ENCODE measurements around the gene RNASE3.
A peak's percentile ranks its signal among the peaks of the same experiment; 100 is the strongest.
"Not testable (repeated sequence)": the region's sequence is repeated elsewhere in the genome, so short reads cannot be mapped to it uniquely, and the experiment has no call there.

RNASE3 gene

DNA sequence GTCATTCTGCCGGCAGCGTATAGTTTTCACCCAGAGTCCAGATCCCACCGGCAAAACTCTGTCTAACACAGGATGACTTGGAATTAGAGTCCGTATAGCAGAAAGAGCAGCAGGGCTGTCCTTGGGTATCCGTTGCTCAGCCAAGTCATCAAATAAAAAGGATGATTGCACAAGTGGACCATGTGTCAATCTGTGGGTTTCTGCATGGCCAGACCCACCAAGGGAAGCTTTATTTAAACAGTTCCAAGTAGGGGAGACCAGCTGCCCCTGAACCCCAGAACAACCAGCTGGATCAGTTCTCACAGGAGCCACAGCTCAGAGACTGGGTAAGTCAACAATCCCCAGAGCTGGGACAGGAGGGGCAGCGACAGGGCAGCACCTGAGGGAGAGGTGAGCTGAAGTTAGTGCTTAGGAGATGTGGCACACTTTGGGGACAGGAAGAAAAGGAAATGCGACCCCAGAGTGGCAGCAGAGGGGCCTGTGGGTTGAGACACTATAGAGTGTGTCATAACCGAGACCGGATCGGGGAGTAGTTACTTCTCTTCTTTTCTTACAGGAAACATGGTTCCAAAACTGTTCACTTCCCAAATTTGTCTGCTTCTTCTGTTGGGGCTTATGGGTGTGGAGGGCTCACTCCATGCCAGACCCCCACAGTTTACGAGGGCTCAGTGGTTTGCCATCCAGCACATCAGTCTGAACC, at the start of gene RNASE3:
RNASE3 (plus strand) TSS at position 260 of the 700 bp plus-strand sequence; CDS start at position 562, 302 bp downstream.
- DNase-seq = not testable (repeated sequence)

DNA sequence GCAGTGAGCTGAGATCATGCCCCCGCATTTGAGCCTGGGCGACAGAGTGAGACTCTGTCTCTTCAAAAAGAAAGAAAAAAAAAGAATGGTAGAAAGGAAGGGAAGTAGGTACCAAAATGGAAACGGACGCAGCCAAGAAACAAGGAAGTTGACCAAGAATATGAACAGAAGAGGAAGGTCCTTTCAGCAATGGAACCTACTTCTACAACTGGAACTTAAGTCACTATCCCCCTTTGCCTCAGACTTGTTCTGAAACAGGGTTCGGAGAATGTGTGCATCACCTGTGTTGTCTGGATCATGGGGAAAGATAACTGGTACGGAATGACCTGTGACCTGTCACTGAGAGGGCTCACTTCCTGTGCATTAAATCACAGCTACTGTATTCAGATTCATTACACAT, 44.6 kb upstream of the RNASE3 start:
- DNase-seq = no peak

DNA sequence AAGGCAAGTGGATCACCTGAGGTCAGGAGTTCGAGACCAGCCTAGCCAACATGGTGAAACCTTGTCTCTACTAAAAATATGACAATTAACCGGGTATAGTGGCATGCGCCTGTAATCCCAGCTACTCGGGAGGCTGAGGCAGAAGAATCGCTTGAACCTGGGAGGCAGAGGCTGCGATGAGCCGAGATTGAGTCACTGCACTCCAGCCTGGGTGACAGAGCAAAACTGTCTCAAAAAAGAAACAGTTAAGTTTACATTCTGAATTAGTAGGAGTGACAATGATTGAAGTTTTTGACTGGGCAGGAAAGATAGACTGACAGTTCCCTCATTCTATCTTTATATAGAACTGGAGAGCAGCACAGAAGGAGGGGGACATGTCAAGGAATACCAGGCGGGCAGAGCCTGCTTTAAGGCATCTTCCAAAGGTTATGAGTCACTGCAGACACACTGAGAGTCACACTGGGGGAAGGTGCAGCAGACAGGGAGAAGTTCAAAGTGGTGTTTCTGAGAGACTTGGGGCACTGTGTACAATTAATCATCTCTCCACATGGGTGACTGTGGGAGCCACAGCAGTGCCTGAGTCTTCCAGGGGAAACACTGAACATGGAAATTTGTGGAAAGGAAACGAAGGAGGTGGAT, 42.8 kb upstream of the RNASE3 start:
- peak; percentile 50 for DNase-seq

DNA sequence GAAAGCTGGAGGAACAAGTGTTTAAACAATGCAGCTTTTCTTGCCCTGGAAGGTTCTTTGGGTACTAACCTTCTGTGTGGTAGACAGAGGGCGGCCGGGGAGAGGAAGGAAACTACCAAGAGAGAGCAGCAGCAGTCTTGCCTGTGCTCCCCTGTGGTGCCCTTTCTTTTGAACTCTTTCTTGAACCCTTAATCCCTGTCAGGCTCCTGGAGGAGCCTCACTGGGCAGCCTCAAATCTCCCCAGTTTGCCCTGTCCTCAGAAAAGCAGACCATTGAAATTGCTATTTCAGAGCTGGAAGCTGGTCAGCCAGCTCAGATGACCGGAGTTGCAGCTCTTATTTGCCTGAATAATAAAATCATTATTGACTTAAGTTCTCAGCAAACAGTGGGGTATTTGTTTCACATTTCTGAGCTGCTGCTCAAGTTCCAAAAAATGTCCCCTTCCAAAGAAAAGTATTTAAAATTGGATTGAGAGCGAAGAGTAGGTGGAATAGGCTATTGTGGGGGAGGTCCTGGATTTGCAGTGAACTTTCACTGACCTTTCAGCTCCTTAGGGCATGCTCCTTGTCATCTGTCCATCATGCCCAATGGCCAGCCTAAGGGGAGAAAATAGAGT, 42.1 kb upstream of the RNASE3 start:
- no peak for DNase-seq

DNA sequence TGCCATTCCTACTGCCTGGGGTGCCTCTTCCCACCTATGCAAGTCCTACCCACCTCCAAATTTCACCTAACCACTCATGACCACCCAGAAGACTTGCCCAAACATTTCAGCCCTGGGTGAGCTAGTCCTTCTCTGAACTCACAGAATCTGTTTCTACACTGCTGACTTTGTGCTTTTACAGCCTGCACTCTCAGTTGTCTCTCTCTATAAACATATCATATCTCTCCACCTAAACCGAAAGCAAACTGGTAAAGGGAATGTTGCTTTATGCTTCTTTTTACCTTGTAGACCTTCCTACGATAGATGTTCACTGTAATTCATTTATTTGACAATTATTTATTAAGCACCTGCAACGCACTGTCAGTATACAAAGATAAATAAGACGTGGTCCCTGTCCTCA, 38.1 kb upstream of the RNASE3 start:
- DNase-seq = no peak

DNA sequence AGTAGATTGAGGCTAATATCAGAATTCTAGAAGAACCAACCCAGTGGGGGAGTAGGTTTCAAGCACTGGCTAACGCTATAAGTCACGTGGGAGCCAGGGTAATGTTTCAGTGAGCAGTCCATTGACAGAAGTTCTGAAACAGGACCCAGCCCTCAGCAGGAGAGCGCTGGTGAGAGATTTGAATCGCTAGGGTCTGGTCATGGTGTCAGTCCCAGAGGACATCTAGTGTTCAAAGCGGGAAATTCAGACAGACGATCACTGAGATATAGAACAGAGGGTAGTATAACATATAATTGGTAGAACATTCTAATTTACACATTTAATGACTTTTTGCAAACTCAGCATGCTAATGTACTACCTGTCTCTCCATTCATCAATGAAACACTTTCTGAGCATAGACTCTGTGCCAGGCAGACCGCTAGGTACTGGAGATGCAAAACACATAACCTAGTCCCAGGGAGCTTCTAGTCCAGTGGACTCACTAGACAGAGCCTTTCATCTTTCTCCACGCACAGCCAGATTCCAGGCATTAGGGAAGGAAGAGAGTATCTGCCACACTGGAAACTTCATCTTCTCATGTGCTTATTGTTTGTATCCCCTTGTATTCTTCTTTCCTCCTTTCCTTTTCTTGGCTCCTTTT, 35.4 kb upstream of the RNASE3 start:
- DNase-seq = peak; percentile 50

DNA sequence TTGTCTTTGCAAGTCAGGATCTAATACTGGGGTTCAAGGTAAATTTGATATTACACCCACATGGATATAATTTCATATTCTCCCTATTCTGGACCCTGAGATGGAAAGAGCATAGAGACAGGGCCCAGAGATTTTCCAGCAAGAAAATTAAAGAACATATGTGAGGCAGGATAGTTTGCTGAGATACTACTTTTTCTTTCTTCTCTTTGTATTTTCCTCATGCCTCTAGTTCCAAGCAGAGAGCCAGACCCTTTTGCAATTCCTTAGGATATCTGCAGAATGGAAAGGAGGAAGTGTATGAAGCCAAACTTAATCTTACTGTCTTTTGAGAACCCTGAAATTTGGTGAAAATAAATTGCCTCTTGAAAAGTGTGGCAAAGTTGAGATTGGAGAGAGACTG, 34.0 kb upstream of the RNASE3 start:
- DNase-seq = no peak

DNA sequence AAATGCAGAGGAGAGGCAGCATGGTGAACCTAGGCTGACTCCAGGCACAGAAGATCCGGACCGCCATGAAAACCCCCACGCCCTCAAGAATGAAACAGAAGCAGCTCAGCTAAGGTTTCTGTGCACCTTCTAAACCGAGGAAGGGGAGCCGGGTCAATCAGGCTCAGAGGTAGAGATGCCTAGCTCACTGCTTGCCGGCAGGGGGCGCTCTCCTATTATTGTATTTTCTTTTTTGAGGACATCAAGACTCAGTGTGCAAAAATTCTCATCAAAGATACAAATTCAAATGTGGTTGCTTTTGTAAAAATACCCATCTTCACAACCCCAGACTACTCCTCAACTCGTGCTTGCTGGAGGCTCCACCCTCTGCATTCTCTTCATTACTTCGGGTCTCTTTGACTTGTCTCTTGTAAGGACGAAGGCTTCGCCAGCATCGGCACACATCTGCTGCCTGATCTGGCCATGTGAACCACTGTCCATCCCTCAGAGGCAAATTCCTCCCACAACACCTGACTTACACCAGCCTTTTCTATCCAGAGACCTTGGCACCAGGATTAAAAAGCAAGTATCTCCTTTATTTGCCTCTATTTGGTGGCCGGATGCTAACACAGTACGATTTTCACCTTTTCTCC, 33.4 kb upstream of the RNASE3 start:
- peak; percentile 47 for DNase-seq

DNA sequence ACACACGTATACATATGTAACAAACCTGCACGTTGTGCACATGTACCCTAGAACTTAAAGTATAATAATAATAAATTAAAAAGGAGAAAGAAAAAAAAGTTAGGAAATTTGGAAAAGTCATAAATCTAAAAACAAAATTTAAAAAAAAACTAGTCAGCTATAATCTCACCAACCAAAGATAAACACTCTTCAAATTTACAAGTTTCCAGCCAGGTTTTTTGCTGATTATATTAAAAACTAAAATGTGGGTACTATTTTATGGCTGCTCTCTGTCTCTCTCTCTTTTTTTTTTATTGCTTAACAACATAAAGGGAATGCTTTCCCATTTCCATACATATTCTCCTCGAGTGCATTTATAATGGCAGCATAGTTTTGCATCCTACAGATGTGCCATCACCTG, 25.0 kb upstream of the RNASE3 start:
- no peak for DNase-seq

DNA sequence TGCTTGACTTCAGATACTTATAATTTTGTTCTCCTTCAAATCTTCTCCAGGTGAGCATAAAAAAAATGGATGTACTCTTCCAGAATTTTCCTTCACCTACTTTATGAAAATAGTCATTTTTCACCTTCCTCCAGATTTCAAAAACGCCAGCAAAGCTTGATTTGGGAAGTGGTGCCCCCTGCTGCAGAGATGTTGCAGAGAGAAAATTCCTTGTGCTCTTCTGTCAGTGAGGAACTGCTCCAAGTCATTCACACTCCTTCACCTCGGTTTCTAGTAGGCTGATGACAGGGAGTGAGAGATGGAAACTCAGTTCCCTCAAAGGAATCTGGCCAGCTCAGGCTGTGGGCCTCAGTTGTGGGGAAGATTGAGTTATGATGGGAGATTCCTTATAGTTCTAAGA, 24.2 kb upstream of the RNASE3 start:
- no peak for DNase-seq

DNA sequence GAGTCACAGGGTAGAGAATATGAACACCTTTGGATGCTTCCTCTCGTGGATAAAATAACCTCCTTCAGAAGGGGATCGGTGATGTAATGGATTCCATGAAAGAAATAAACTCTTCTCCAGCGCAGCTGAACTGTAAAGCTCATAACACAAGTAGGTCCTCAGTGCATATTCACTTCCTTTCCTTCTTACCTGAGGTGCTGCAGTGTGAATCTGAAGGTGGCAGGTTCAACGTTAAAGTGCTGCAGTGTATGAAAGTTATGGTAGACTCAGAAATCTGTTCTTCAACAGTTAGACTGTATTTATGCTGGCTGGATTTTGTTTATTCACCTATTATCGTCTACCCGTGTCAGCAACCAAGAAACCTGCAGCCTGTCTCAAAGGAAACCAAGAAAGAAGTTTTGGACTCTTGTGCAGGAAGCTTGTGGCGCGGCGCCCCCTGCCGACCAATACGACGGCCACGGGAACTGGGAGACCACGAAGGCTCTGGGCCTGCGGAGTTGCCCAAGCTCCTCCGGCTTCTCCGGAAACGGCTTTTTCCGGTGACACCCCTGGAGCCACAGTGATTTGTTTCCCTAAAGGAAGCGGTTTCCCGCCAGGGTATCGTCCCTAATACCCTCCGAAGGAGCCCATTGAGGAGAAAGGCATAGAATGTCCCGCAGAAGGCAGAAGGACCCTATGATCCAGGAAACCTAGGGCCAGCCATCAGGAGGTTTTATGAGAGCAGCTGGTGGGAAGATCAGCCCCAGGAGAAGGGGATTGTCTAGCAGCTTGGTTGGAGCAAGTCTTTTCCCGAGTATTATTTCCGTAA, 17.6 kb upstream of the RNASE3 start:
- peak; percentile 70 for DNase-seq

DNA sequence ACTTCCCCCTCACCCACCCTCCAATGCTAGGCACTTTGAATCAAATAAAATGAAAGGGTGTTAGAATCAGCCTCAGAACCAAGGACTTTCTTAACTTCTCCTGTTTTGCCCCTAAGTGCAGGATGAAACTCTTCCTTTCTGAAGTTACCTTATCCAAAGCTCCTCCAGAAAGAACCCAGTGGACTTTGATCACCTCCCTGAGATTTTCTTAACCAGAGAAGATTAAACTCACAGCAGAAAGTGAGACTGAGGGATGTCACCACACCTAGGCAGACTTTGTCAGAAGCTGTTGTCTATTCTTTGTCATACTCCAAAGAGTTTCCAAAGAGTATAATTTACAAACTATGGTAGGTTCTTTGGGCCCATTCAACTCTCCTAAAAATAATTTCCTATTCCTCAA, 14.2 kb upstream of the RNASE3 start:
- DNase-seq = no peak

DNA sequence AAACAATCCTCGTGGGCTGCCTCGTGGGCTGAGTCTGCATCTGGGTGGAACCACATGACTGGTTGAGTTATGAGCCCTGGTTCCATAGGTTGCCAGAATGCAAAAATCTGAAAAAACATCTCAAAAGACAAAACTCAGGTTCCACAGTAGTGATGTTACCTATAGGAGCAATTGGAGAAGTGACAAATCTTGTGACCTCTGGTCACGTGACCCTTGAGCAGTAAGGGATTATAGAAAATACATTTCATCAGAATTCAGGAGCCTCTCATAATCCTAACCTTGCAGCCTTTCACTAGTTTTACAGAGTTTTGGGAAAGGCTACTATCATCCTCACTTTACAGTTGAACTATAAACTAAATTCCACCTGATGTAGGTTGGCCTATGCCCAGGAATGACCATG, 12.5 kb upstream of the RNASE3 start:
- DNase-seq = no peak

DNA sequence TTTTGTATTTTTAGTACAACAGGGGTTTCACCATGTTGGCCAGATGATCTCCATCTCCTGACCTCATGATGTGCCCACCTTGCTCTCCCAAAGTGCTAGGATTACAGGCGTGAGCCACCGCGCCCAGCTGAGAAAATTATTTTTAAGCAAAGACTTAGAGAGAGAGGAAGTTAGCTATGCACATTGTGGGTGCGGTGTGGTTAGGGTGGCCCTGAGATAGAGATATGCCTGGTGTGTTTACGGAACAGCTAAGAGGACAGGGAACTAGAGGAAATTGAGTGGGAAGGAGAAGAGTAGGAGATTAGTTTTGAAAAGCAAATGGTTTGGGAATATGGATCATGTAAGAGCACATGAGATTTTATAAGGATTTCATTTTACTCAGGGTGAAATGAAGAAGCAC, 10.0 kb upstream of the RNASE3 start:
- not testable (repeated sequence) for DNase-seq

DNA sequence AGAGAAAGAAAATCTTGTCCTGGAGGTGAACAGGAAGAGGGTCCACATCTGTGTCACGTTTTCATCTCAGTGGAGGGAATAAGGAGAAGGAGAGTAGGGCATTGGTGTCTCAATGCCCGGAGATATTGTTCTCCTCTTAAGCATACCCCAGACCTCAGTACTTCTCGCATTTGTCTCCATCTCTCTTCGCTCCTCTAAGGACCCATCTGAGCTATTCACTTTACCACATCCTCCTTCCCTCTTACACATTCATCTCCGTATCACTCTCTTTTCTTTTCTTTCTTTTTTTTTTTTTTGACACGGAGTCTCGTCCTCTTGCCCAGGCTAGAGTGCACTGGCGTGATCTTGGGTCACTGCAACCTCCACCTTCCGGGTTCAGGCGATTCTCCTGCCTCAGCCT, 8.4 kb upstream of the RNASE3 start:
- not testable (repeated sequence) for DNase-seq

DNA sequence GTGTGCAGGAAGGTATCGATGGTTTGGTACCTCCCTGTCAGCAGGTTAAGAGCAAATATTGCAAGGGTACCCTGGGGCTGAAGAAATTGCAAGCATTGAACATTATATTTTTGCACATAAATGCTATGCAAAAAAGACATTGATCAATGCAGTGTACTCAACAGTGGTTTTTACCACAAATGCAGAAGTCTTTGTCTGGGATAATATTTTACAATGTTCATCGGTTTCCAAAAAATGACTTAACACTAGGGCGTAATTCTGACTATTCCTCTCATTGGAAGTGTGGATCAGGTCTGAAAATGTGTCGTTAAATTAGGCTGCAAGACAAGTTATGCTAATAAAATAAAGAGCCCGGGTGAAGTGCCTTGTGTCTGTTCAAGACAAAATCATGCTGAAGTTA, 2.8 kb upstream of the RNASE3 start:
- DNase-seq = not testable (repeated sequence)

DNA sequence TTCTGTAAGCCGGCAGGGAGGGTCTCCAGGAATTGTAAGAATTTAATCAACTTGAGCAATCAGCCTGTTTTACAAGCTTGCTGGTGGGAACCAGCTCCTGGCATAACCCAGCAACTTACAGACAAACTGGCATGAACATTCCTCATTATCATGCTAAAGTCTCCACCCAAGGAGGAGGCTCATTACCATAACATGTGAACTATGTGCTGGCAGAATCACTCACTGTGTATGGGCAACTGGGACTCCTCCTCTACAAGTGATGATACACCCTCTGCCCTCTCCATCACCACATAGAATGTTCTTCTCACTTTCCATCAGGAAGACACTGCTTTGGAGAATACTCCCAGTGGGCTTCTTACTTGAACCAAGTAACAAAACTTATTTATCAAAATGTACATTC, 4.1 kb downstream of the RNASE3 start:
- not testable (repeated sequence) for DNase-seq

DNA sequence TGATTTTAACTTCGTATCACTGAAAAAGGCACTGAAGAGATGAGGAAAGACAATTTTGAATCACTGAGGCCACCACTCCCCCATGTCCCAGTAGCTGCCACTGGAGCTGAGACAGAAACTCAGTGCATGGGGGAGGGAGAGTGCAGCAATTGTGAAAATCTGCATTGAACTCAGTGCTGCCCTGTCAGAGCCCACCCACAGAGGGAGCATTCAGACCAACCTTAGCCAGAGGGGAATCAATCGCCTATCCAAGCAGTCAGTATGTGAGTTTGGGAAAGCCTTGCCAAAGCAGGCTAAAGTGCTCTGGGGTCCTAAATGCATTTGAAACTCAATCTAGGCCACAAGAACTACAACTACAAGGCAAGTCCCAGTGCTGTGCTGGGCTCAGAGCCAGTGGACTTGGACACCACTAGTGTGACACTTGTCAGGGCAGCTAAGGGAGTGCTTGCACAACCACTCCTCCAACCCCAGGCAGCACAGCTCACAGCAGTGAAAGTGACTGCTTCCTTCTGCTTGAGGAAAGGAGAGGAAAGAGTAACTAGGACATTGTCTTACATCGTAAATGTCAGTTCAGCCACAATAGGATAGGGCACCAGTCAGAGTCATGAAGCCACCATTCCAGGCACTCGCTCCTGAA, 13.3 kb downstream of the RNASE3 start:
- no peak for DNase-seq

DNA sequence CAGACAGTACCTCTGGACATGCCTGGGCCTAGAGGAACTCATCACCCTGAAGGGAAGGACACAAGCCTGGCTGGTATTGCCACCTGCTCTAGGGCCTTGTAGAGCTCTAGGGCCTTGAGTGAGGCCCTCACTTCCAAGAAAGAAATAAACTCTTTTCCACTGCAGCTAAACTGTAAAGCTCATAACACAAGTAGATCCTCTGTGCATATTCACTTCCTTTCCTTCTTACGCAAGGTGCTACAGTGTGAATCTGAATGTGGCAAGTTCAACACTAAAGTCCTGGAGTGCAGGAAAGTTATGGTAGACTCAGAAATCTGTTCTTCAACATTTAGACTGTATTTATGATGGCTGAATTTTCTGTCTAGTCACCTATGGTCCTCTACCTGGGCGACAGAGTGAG, 14.5 kb downstream of the RNASE3 start:
- DNase-seq = no peak

DNA sequence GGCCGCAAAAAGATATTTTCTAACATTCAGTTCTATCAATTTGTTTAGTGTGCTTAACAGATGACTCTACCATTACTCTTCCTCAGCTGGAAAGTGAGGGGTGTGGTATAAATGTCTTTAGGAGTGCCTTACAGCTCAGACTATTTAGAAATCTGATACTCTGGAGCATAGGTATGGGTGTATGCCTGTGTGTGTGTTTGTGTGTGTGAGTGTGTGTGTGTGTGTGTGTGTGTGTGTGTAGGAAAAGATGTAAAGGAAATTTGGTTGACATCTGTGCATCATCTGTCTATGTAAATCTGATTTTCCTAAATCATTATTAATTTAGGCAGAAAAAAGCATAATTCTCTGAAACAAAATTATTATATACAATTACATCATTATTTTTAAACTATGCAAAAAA, 16.0 kb downstream of the RNASE3 start:
- no peak for DNase-seq

DNA sequence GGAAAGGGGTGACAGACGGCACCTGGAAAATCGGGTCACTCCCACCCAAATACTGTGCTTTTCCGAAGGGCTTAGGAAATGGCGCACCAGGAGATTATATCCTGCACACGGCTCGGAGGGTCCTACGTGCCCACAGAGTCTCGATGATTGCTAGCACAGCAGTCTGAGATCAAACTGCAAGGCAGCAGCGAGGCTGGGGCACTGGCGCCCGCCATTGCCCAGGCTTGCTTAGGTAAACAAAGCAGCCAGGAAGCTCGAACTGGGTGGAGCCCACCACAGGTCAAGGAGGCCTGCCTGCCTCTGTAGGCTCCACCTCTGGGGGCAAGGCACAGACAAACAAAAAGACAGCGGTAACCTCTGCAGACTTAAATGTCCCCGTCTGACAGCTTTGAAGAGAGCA, 19.6 kb downstream of the RNASE3 start:
- not testable (repeated sequence) for DNase-seq

Measured in fibroblast of skin of right quadriceps (primary cell).